HG03066 (cell line): ENCODE results near the gene AGAP1.

Source experiments
- ATAC-seq: cut with Tn5 transposase; IDR thresholded peaks from one replicate; pipeline ENCODE4 v1.9.1; 2021; ENCODE audit warnings: low read depth; ENCODE audit not compliant: unreplicated experiment

The AGAP1 gene

GRCh38 chr2:235563056-235563910 is 69.4 kb downstream of the AGAP1 start:
- ATAC-seq, result no peak

- no peak for ATAC-seq
Measured at GRCh38 chr2:235564066-235564465, 70.2 kb downstream of the AGAP1 start.

GRCh38 chr2:235564884-235565530 is 71.2 kb downstream of the AGAP1 start:
- ATAC-seq, result no peak

GRCh38 chr2:235566415-235566814 is 72.6 kb downstream of the AGAP1 start:
- no peak for ATAC-seq

GRCh38 chr2:235566931-235567495 is 73.2 kb downstream of the AGAP1 start:
- no peak for ATAC-seq

GRCh38 chr2:235567842-235568241 is 74.0 kb downstream of the AGAP1 start:
- no peak for ATAC-seq

- ATAC-seq, result no peak
Measured at GRCh38 chr2:235568431-235568830, 74.6 kb downstream of the AGAP1 start.

GRCh38 chr2:235569837-235570236 is 76.0 kb downstream of the AGAP1 start:
- ATAC-seq, result no peak

GRCh38 chr2:235570256-235570655 is 76.4 kb downstream of the AGAP1 start:
- no peak for ATAC-seq

- ATAC-seq, result no peak
Measured at GRCh38 chr2:235570966-235571692, 77.3 kb downstream of the AGAP1 start.

- no peak for ATAC-seq
Measured at GRCh38 chr2:235572592-235572991, 78.7 kb downstream of the AGAP1 start.

GRCh38 chr2:235573331-235574221 is 79.7 kb downstream of the AGAP1 start:
- no peak for ATAC-seq

- ATAC-seq, result no peak
Measured at GRCh38 chr2:235575431-235575830, 81.6 kb downstream of the AGAP1 start.

GRCh38 chr2:235575904-235576303 is 82.1 kb downstream of the AGAP1 start:
- no peak for ATAC-seq

- ATAC-seq, result no peak
Measured at GRCh38 chr2:235576337-235576910, 82.6 kb downstream of the AGAP1 start.

- ATAC-seq, result no peak
Measured at GRCh38 chr2:235577404-235578330, 83.8 kb downstream of the AGAP1 start.

- no peak for ATAC-seq
Measured at GRCh38 chr2:235579128-235579527, 85.3 kb downstream of the AGAP1 start.

GRCh38 chr2:235580426-235581157 is 86.7 kb downstream of the AGAP1 start:
- no peak for ATAC-seq
